ENCODE results near the gene ASCC1.

GRCh38 chr10:72164617-72165016 is 51.5 kb downstream of the ASCC1 start:
- TF ChIP-seq CTCF (IDR thresholded peaks at IDR 0.05; ENCODE audit: poor library complexity) (no peak), EZH2 (IDR thresholded peaks at IDR 0.05; ENCODE audit: borderline replicate concordance) (no peak), EZH2phosphoT487 (IDR thresholded peaks at IDR 0.05; ENCODE audit: low read depth, severe bottlenecking, unreplicated experiment) (no peak)
